GM18868 (cell line): ENCODE measurements around the gene GAGE13.
"Not testable (repeated sequence)": the region's sequence is repeated elsewhere in the genome, so short reads cannot be mapped to it uniquely, and the experiment has no call there.

Experiments used
- ATAC-seq: cut with Tn5 transposase; IDR thresholded peaks from one replicate; pipeline ENCODE4 v1.9.1; 2021; ENCODE audit warnings: mild to moderate bottlenecking, moderate library complexity; ENCODE audit not compliant: unreplicated experiment

Gene GAGE13

DNA sequence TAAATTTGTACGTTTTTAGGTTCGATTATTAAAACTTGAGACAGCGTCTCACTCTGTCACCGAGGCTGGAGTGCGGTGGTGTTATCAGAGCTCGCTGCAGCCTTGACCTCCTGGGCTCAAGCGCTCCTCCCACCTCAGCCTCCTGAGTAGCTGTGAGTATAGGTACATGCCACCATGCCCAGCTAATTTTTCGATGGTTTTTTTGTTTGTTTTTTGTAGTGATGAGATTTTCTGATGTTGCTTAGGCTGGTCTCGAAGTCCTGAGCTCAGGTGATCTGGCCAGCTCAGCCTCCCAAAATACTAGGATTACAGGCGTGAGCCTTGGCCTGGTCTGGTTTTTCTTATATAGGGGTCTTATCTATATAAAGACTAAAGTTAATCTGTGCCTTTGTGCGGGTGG is 961 bp upstream of the GAGE13 start:
- not testable (repeated sequence) for ATAC-seq

DNA sequence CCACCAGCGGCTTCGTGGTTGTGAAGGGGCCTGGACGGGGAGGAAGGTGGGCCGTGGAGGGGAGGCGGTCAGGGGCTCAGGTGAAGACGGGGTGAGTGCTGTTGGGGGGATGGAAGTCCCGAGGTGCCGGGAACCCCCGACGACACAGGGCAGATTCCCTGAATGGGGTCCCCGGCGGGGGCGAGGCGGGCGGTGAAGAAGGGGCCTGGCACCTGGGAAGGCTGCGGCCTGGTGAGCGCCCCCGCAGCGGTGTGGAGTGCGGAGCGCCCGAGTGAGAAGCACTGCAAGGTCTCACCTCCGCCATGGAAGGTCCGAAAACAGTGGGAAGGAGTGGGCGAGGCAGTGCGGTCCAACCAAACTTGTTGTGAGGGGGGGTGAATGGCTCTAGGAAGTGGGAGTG is 459 bp downstream of the GAGE13 start:
- not testable (repeated sequence) for ATAC-seq

DNA sequence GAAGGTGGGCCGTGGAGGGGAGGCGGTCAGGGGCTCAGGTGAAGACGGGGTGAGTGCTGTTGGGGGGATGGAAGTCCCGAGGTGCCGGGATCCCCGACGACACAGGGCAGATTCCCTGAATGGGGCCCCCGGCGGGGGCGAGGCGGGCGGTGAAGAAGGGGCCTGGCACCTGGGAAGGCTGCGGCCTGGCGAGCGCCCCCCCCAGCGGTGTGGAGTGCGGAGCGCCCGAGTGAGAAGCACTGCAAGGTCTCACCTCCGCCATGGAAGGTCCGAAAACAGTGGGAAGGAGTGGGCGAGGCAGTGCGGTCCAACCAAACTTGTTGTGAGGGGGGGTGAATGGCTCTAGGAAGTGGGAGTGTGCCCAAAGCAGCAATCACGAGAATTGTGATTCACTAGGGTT is 10.1 kb downstream of the GAGE13 start:
- not testable (repeated sequence) for ATAC-seq

DNA sequence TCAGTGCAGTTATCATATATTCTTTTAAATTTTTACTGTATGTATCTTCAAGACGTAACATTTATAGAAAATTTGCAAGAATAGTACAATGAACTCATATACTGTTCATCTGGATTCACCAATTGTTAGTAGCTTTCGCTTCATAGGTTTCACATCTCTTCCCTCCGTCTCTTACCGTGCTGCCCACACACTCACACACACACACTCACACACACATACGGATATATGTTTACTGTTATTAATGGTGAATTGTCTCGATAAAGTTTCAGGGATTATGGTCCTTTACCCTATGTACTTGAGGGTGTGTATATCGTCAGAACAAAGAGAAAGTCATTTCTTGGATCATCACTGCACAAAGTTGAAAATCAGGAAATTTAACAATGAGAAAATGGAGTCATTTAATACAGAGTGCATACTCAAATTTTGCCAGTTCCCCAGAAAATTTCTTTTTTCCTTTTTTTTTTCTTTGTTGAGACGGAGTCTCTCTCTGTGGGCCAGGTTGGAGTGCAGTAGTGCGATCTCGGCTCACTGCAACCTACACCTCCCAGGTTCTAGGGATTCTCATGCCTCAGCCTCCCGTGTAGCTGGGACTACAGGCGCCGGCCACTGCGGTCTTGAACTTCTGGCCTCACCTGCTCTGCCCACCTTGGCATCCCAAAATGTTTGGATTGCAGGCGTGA is 13.3 kb downstream of the GAGE13 start:
- not testable (repeated sequence) for ATAC-seq

DNA sequence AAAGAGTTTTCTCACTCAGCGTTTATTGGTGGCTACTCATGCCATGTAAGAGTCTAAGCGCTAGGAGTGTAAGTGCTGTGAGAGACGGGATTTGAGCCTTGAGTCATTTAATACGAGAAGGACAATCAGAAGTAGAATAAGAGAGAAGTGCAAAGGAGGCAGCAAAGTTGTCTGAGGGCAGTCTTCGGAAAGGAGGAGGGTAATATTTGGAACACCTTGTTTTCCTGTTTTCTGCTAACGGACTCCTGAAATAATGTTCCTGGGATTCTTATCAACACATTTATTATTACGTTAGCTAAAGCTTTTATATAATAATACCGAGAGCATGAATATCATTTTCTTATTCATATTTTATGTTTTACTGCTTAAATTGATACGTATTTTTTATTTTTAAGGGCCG is 14.0 kb downstream of the GAGE13 start:
- not testable (repeated sequence) for ATAC-seq

DNA sequence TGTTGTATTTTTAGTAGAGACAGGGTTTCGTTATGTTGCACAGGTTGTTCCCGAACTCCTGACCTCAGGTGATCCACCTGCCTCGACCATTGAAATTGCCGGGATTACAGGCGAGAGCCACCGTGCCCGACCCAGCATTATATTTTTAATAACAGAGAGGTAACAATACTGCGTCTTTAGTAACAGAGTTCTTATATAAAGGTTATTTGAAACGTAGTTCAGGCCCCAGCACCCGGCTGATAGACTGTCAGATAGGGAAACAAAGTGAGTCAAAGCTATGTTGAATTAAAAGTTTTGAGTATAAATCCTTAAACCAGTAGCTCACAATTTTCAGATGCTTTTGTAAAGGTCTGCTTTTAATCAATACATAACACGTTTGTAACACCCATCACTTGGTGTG is 14.8 kb downstream of the GAGE13 start:
- ATAC-seq: not testable (repeated sequence)
